Suprapubic skin (tissue), 4 donors: Measurements from ENCODE around the gene BCL11B. TPM values are rescaled to one million over a fixed set of nuclear protein-coding genes. Genes with fewer than 3 reads are reported as not detected.

Experiments used
- DNase-seq, 2 donors: peaks; one replicate each; pipeline ENCODE4 v3.0.0-alpha.2; 2019; ENCODE audit warnings: low spot score in 2 of 2
- H3K27ac ChIP-seq: fragments of 200-600 bp; sonication (generic); one replicate; pipeline ENCODE4 v1.5.1; 2019
- H3K27me3 ChIP-seq: fragments of 200-600 bp; sonication (generic); one replicate; pipeline ENCODE4 v1.5.1; 2019
- H3K36me3 ChIP-seq: fragments of 200-600 bp; sonication (generic); one replicate; pipeline ENCODE4 v1.5.1; 2019
- H3K4me1 ChIP-seq: fragments of 200-600 bp; sonication (generic); one replicate; pipeline ENCODE4 v1.5.1; 2019
- H3K4me3 ChIP-seq: fragments of 200-600 bp; sonication (generic); one replicate; pipeline ENCODE4 v1.5.1; 2019; ENCODE audit warnings: mild to moderate bottlenecking
- H3K9me3 ChIP-seq: fragments of 200-600 bp; sonication (generic); one replicate; pipeline ENCODE4 v1.5.1; 2019
- EP300 ChIP-seq: sonication (generic); formaldehyde crosslinking; IDR thresholded peaks from one replicate; pipeline ENCODE4 v1.6.1; 2017; ENCODE audit warnings: antibody characterized with exemption
- POLR2A ChIP-seq, 2 donors: fragments of 450-650 bp; IDR thresholded peaks; one replicate each; pipeline ENCODE4 v1.6.1; 2017; ENCODE audit warnings: antibody characterized with exemption in 2 of 2, mild to moderate bottlenecking in 2 of 2, moderate library complexity in 2 of 2
- POLR2AphosphoS5 ChIP-seq, 3 donors: sonication (generic); formaldehyde crosslinking; IDR thresholded peaks; one replicate each; pipeline ENCODE4 v1.6.1; 2017; ENCODE audit warnings: antibody characterized with exemption in 3 of 3
- WGBS: methylation state at CpG from one replicate; pipeline ENCODE4 v1.1.5; 2018; 5-methylcytosine and 5-hydroxymethylcytosine counted together
- total RNA-seq, 4 donors: library from RNA; depleted of rRNA; stranded (reverse); fragments of >200 nt; gene quantifications; one replicate each; pipeline ENCODE4 v1.1.0, GENCODE V29; 2016
- TF ChIP-seq, protein P1 (sequence below), 2 donors: fragments of 200-600 bp in 1 of 2; fragments of 450-650 bp in 1 of 2; sonication (generic) in 1 of 2; IDR thresholded peaks; one replicate each; pipeline ENCODE4 v1.5.1; 2016 to 2019; ENCODE audit warnings: antibody characterized with exemption in 2 of 2, mild to moderate bottlenecking in 1 of 2, moderate library complexity in 1 of 2

Gene BCL11B
- total RNA-seq, 4 donors from 2014 or later, result 35.9 to 53.8 (median 47.5) TPM

DNA sequence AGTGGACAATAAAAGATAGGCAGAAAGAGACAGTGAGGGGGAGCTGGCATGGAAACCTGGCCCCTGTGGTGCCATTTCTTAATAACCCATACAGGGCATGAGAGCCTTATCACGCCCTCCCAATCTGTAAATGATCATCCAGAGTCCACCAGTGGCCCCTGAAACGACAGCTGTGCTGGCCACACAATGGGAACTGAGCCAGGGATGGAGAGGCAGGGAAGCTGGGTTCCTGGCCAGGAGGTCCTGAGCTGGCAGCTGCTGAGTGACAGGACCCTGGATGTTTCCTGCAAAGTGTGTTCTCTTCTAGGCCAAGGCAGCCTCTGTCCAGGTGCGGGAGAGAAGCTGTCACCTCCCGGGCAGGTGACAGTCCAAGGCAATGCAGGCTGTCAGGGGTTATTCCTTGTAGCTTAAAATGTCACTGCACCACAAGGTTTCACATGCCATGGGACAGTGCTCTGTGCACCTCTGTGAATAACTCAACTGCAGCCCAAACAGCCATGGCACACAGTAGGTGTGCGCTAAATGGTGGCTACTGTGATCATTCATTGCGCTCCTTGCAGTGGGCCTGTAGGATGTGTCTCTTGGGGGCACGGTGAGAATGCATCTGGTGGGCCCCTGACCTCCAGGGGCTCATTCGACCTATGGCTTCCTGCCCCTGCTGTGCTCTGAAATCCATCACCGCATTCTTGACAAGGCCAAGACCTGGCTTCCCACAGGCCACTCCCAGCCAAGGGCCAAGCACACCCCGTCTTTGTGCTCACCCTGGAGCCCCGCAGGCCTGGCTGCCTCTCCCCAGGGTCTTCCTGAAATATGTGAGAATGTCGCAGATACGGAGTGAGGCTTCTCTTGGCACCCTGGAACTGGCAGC lies 46.3 kb upstream of the BCL11B start:
- no peak overlapping the region for H3K4me3 ChIP-seq
- no peaks in the 10 kb centered on the region for H3K36me3 ChIP-seq
- no peaks in the 10 kb centered on the region for H3K27me3 ChIP-seq
- TF ChIP-seq POLR2AphosphoS5 (IDR thresholded peaks at IDR 0.05) (no peak), POLR2A (IDR thresholded peaks at IDR 0.05) (no peak), EP300 (no peak)
- TF ChIP-seq, protein P1, sequence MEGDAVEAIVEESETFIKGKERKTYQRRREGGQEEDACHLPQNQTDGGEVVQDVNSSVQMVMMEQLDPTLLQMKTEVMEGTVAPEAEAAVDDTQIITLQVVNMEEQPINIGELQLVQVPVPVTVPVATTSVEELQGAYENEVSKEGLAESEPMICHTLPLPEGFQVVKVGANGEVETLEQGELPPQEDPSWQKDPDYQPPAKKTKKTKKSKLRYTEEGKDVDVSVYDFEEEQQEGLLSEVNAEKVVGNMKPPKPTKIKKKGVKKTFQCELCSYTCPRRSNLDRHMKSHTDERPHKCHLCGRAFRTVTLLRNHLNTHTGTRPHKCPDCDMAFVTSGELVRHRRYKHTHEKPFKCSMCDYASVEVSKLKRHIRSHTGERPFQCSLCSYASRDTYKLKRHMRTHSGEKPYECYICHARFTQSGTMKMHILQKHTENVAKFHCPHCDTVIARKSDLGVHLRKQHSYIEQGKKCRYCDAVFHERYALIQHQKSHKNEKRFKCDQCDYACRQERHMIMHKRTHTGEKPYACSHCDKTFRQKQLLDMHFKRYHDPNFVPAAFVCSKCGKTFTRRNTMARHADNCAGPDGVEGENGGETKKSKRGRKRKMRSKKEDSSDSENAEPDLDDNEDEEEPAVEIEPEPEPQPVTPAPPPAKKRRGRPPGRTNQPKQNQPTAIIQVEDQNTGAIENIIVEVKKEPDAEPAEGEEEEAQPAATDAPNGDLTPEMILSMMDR (IDR thresholded peaks at IDR 0.05), result no peak
- WGBS, result 78% methylated on average over 9 of the region's 13 CpGs
- DNase-seq, result no peak
- H3K27ac ChIP-seq, result no peak overlapping the region
- H3K9me3 ChIP-seq, result no peaks in the 10 kb centered on the region
- peaks cover 4% of the 10 kb centered on the region for H3K4me1 ChIP-seq

DNA sequence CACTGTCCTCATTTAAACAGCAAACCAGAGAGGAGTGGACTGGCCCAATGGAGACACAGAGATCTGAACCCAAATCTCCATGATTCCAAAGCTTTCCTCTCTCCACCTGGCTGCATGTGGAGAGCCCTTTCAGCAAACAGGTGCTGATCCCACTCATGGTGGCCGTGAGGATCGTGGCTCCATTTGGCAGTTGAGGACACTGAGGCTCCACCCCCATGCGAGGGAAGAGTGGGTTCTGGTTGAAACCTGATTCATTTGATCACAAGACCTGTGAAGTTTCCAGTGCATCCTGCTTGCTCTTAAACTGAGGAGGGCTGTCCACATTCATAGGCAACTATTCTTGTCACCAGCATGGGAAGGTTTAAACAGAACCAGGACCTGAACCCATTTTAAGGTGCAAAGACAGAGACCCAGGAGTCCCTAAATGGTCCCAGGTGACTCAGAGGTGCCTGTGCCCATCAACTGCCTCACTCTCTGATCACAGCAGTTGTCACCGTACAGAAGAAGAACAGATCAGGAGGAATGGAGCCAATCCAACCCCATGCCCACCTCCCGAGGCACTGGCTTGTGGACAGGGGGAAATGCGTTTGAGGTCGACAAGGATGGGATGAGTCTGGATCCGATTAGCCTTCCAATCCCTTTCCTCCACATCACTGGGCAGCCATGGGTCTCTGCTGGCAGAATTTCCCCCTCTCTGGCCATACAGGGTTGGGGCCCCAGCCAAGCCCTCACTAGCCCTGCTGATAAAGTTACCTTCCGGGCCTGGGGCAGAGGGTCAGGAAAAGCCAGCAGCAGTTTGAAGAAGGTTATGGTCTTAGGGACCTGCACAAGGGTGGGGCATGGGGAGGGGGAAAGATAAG lies 45.5 kb upstream of the BCL11B start:
- H3K9me3 ChIP-seq, result no peaks in the 10 kb centered on the region
- H3K4me3 ChIP-seq, result no peak overlapping the region
- no peaks in the 10 kb centered on the region for H3K36me3 ChIP-seq
- no peak for DNase-seq
- 62% methylated on average over 6 of the region's 9 CpGs for WGBS
- H3K27me3 ChIP-seq, result no peaks in the 10 kb centered on the region
- TF ChIP-seq, protein P1 (IDR thresholded peaks at IDR 0.05), result no peak
- TF ChIP-seq POLR2AphosphoS5 (IDR thresholded peaks at IDR 0.05) (no peak), EP300 (no peak), POLR2A (IDR thresholded peaks at IDR 0.05) (no peak)
- H3K27ac ChIP-seq, result no peak overlapping the region
- H3K4me1 ChIP-seq, result peaks cover 4% of the 10 kb centered on the region

DNA sequence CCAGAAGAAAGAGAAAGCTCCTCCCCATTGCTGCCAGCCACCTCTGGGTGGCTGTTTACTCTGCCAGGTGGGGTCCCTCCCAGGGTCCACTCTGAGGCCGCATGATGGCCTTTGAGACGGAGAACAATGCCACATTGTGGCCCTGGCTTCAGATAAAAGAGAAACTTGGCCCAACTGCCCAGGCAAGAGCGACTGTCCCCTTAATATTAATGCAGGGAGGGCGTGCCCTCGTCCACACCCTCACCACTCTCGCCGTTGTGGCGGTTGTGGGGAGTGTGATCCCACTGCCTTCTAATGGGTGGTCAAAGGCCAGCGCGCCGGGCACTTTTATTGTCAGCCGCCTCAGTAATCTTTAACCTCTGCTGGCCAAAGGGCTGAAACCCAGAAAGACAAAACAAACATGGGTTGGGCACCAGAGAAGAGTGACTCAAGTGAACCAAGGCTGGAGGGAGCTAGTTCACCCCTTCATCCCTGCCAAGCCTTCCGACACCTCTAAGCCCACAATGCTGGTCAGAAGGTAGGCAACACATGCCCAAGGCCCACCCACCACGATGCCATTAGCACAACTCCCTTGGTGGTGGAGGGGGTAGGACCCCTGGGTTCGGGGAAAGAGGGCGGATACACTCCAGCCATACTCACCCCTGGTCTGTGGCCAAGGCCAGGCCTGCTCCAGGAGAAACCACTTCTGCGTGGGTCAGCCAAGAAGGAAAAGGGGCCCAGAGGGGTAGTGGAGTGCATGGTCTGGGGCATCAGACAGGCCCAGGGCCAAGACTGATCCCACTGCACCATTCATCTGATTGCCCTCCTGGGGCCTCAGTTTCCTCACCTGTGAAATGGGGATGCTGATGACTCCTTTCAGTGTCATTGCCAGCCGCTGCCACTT lies 44.5 kb upstream of the BCL11B start:
- Histone ChIP-seq H3K36me3 (no peaks in the 10 kb centered on the region), H3K4me1 (peaks cover 4% of the 10 kb centered on the region), H3K27ac (no peak overlapping the region), H3K4me3 (no peak overlapping the region), H3K27me3 (no peaks in the 10 kb centered on the region), H3K9me3 (no peaks in the 10 kb centered on the region)
- DNase-seq, result no peak
- TF ChIP-seq EP300, result no peak
- no peak for TF ChIP-seq POLR2A (IDR thresholded peaks at IDR 0.05)
- TF ChIP-seq, protein P1 (IDR thresholded peaks at IDR 0.05), result no peak
- TF ChIP-seq POLR2AphosphoS5 (IDR thresholded peaks at IDR 0.05), result no peak
- 85% methylated on average over 9 of the region's 18 CpGs for WGBS

DNA sequence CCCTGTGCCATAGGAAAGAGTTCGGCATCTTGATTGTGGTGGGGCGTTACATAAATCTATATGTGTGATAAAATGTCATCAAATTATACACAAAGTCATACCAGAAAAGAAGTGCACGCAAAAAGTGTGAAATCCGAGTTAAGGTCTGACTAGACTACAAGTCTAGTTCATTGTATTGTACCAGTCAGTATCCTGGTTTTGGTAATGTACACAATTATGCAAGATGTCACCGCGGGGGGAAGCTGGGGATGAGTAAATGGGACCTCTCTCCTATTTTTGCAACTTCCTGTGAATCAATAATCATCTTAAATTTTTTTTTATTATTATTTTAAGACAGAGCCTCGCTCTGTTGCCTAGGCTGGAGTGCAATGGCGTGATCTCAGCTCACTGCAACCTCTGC lies 43.2 kb upstream of the BCL11B start:
- 76% methylated on average over 8 of the region's 8 CpGs for WGBS
- H3K4me3 ChIP-seq, result no peak overlapping the region
- no peaks in the 10 kb centered on the region for H3K27me3 ChIP-seq
- no peaks in the 10 kb centered on the region for H3K9me3 ChIP-seq
- H3K36me3 ChIP-seq, result no peaks in the 10 kb centered on the region
- TF ChIP-seq POLR2A (IDR thresholded peaks at IDR 0.05), result no peak
- no peak for DNase-seq
- H3K27ac ChIP-seq, result no peak overlapping the region
- H3K4me1 ChIP-seq, result peaks cover 4% of the 10 kb centered on the region

DNA sequence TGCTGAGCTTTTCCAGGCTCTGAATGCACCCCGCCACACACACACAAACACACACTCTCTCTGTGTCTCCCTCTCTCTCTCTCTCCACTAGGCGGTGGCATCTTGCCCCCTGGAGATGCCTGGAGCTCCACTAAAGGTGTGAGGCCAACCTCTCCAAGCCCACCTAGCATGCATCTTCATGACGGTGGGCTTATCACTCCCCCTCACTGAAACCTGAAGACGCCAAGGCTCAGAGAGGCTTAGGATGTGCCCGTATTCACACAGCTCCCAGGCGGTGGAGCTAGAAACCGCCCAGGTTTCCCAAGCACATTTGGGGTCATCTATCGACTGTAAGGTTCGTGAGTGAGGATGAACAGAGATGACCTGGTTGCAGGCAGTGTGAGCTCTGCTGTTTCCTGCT lies 42.6 kb upstream of the BCL11B start:
- no peaks in the 10 kb centered on the region for H3K36me3 ChIP-seq
- no peak for DNase-seq
- TF ChIP-seq POLR2A (IDR thresholded peaks at IDR 0.05) (no peak), POLR2AphosphoS5 (IDR thresholded peaks at IDR 0.05) (no peak), EP300 (no peak)
- TF ChIP-seq, protein P1 (IDR thresholded peaks at IDR 0.05), result no peak
- H3K27me3 ChIP-seq, result no peaks in the 10 kb centered on the region
- no peak overlapping the region for H3K4me3 ChIP-seq
- no peaks in the 10 kb centered on the region for H3K4me1 ChIP-seq
- H3K27ac ChIP-seq, result no peak overlapping the region
- WGBS, result 78% methylated on average over 9 of the region's 9 CpGs
- H3K9me3 ChIP-seq, result no peaks in the 10 kb centered on the region
